Esophagus squamous epithelium (tissue), 5 donors: Measurements from ENCODE around the gene STMN3. TPM values are rescaled to one million over a fixed set of nuclear protein-coding genes. Genes with fewer than 3 reads are reported as not detected.

Source experiments
- DNase-seq: peaks from one replicate; lab custom pipeline; 2025; lab: John Stamatoyannopoulos, UW
- H3K27ac ChIP-seq, 4 donors: fragments of 200-600 bp; sonication (generic); one replicate each; pipeline ENCODE4 v1.5.1; 2016 to 2019; ENCODE audit warnings: mild to moderate bottlenecking in 1 of 4
- H3K27me3 ChIP-seq, 4 donors: fragments of 200-600 bp; sonication (generic); 1 replicate in 3 of 4; 2 replicates in 1 of 4; pipeline versions ENCODE4 v1.5.1 to v1.6.0; 2017 to 2021; ENCODE audit warnings: antibody characterized with exemption in 1 of 4
- H3K36me3 ChIP-seq, 3 donors: fragments of 200-600 bp; sonication (generic); one replicate each; pipeline ENCODE4 v1.5.1; 2016 to 2019
- H3K4me1 ChIP-seq, 3 donors: fragments of 200-600 bp; sonication (generic); one replicate each; pipeline ENCODE4 v1.5.1; 2017 to 2019
- H3K4me3 ChIP-seq, 4 donors: fragments of 200-600 bp; sonication (generic); 1 replicate in 3 of 4; 2 replicates in 1 of 4; pipeline ENCODE4 v1.5.1; 2016 to 2019; ENCODE audit warnings: mild to moderate bottlenecking in 2 of 4, moderate library complexity in 1 of 4
- H3K9me3 ChIP-seq, 3 donors: fragments of 200-600 bp; sonication (generic); one replicate each; pipeline ENCODE4 v1.5.1; 2016 to 2019
- CTCF ChIP-seq, 6 experiments: fragments of 450-650 bp in 4 of 6; fragments of 200-600 bp in 2 of 6; sonication (generic) in 2 of 6; IDR thresholded peaks; one replicate each; pipeline ENCODE4 v1.5.1; 2016 to 2019; ENCODE audit warnings: antibody characterized with exemption in 6 of 6, mild to moderate bottlenecking in 4 of 6, moderate library complexity in 4 of 6
- POLR2A ChIP-seq, 4 donors: fragments of 450-650 bp; IDR thresholded peaks; one replicate each; pipeline ENCODE4 v1.6.1; 2017; ENCODE audit warnings: antibody characterized with exemption in 4 of 4, mild to moderate bottlenecking in 4 of 4, moderate library complexity in 3 of 4
- WGBS, 2 donors: methylation state at CpG; one replicate each; pipeline ENCODE4 v1.1.5; 2018; 5-methylcytosine and 5-hydroxymethylcytosine counted together
- intact Hi-C: fragments of 100-400 bp; cut with DNase I; formaldehyde crosslinking; loops from one replicate; pipeline ENCODE4 v1.15.0; 2022
- total RNA-seq, 4 donors: library from RNA; depleted of rRNA; stranded (reverse); fragments of >200 nt; gene quantifications; one replicate each; pipeline ENCODE4 v1.1.0, GENCODE V29; 2016
- donor health status: DM: yes; HTN: yes; CAD: no.

STMN3 gene
- total RNA-seq, 4 donors from 2014 or later: 1.9 to 8.4 (median 4.5) TPM

- intact Hi-C loops: no loop called here
- no peaks in the 10 kb centered on the region for H3K9me3 ChIP-seq
- WGBS, 2 donors: 0 to 6% methylated on average over 12 to 13 of the region's 25 CpGs
These were observed 5.5 kb upstream of the STMN3 start for GRCh38 chr20:63658749-63659187.

GRCh38 chr20:63657937-63658748 is 4.9 kb upstream of the STMN3 start, which contains the start of gene RTEL1:
Gene RTEL1, plus strand, starts transcription at chr20:63658312. Its CDS starts 1,091 bp downstream, at chr20:63659403.
- peak in 3 of 6 experiments; percentile 6 to 45 (median 9) for TF ChIP-seq CTCF (IDR thresholded peaks at IDR 0.05)
- peak in 2 of 4 donors; percentile 32 to 44 for TF ChIP-seq POLR2A (IDR thresholded peaks at IDR 0.05)

More at GRCh38 chr20:63658749-63659187, 5.5 kb upstream of the STMN3 start:
- H3K36me3 ChIP-seq: peaks cover 10 to 35% (median 12%) of the 10 kb centered on the region in 3 donors
- H3K27me3 ChIP-seq: no peaks in the 10 kb centered on the region
- DNase-seq: no peak
- H3K27ac ChIP-seq: peak overlapping the region; percentile 82 to 91 (median 90)
- TF ChIP-seq CTCF (IDR thresholded peaks at IDR 0.05): no peak
- TF ChIP-seq POLR2A (IDR thresholded peaks at IDR 0.05): peak in 1 of 4 donors; percentile 21
- peaks cover 18 to 37% (median 19%) of the 10 kb centered on the region in 3 donors for H3K4me1 ChIP-seq
- peak overlapping the region; percentile 63 to 89 (median 82) for H3K4me3 ChIP-seq

GRCh38 chr20:63657260-63657936 is 4.2 kb upstream of the STMN3 start:
- H3K4me3 ChIP-seq: peak overlapping the region; percentile 63 to 89 (median 82)
- TF ChIP-seq POLR2A (IDR thresholded peaks at IDR 0.05) (no peak), CTCF (IDR thresholded peaks at IDR 0.05) (no peak)
- intact Hi-C loops: no loop called here
- peak overlapping the region; percentile 82 to 91 (median 90) for H3K27ac ChIP-seq
- peaks cover 0 to 7% (median 0%) of the 10 kb centered on the region in 4 donors for H3K27me3 ChIP-seq
- H3K9me3 ChIP-seq: no peaks in the 10 kb centered on the region
- 55 to 66% methylated on average over 3 to 21 of the region's 31 CpGs for WGBS, 2 donors
- peaks cover 3 to 21% (median 10%) of the 10 kb centered on the region in 3 donors for H3K36me3 ChIP-seq
- H3K4me1 ChIP-seq: peaks cover 24 to 50% (median 33%) of the 10 kb centered on the region in 3 donors
- DNase-seq: no peak

More at GRCh38 chr20:63657937-63658748, 4.9 kb upstream of the STMN3 start, which contains the start of gene RTEL1:
- intact Hi-C loops: no loop called here
- no peaks in the 10 kb centered on the region for H3K9me3 ChIP-seq
- peak; percentile 66 for DNase-seq
- 1 to 11% methylated on average over 7 to 16 of the region's 73 CpGs for WGBS, 2 donors
- peaks cover 21 to 43% (median 25%) of the 10 kb centered on the region in 3 donors for H3K4me1 ChIP-seq
- H3K36me3 ChIP-seq: peaks cover 10 to 28% (median 11%) of the 10 kb centered on the region in 3 donors
- no peaks in the 10 kb centered on the region for H3K27me3 ChIP-seq
- peak within 1 kb of the TSS; percentile 63 to 89 (median 82) for H3K4me3 ChIP-seq
- peak within 1 kb of the TSS; percentile 82 to 91 (median 90) for H3K27ac ChIP-seq

- Histone ChIP-seq H3K36me3 (peaks cover 0 to 12% (median 7%) of the 10 kb centered on the region in 3 donors), H3K4me1 (peaks cover 32 to 60% (median 38%) of the 10 kb centered on the region in 3 donors), H3K9me3 (no peaks in the 10 kb centered on the region), H3K27ac (no peak overlapping the region), H3K27me3 (peaks cover 0 to 13% (median 0%) of the 10 kb centered on the region in 4 donors), H3K4me3 (no peak overlapping the region)
- WGBS, 2 donors: 83 to 87% methylated on average over 3 of the region's 3 CpGs
- no peak for DNase-seq
- intact Hi-C loops: no loop called here
- TF ChIP-seq CTCF (IDR thresholded peaks at IDR 0.05) (no peak), POLR2A (IDR thresholded peaks at IDR 0.05) (no peak)
These were observed 3.2 kb upstream of the STMN3 start for GRCh38 chr20:63656451-63656850.
